Measurements from ENCODE around the gene GPBP1.
"Not testable (repeated sequence)": the region's sequence is repeated elsewhere in the genome, so short reads cannot be mapped to it uniquely, and the experiment has no call there.

GPBP1 gene

DNA sequence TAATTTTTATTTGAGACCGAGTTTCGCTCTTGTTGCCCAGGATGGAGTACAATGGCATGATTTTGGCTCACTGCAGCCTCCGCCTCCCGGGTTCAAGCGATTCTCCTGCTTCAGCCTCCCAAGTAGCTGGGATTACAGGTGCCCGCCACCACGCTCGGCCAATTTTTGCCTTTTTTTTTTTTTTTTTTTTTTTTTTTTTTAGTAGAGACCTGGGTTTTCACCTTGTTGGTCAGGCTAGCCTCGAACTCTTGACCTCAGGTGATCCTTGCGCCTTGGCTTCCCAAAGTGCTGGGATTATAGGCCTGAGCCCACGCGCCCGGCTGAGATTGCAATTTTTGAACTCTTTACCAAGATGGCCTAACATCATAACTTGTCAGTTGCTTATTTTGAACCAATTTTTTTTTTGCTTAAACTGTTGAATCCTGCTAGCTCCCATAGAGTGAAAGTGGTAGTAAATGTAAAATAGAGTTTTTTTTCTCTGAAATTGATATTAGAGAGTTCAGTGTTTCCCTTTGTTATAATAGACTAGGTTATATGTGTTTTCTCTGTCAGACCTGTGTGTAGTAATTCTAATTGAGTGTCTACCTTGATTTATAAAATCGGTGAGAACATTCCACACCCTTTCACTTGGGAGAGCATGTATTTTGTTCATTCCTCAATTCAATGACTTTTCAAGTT is 3.8 kb downstream of the GPBP1 start:
- no peak for DNase-seq

DNA sequence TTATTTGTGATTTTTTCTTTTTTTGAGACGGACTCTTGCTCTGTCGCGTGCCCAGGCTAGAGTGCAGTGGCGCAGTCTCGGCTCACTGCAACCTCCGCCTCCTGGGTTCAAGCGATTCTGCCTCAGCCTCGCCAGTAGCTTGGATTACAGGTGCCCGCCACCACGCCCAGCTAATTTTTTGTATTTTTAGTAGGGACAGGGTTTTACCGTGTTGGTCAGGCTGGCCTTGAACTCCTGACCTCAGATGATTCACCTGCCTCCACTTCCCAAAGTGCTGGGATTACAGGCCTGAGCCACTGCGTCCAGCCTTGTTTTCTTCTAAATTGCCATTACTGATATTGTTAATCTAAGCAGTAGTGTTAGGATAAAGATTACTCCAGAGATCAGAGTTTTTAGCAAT is 4.4 kb downstream of the GPBP1 start:
- DNase-seq = not testable (repeated sequence)

- no peak for DNase-seq
Measured at GRCh38 chr5:57179262-57180200, 5.7 kb downstream of the GPBP1 start.

DNA sequence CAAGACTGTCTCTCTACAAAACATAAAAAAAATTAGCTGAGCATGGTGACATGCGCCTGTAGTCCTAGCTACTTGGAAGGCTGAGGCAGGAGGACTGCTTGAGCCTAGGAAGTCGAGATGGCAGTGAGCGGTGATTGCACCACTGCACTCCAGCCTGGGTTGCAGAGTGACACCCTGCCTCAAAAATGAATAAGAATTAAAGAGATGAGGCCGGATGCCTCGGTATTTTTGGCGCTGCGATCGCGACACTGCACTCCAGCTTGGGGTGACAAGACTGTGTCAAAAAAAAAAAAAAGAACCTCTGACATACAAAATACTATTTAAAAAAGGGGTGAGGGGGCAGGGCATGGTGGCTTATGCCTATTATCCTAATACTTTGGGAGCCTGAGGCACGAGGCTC is 7.3 kb downstream of the GPBP1 start:
- DNase-seq = no peak

- no peak for DNase-seq
Measured at GRCh38 chr5:57184322-57184721, 10.5 kb downstream of the GPBP1 start.

DNA sequence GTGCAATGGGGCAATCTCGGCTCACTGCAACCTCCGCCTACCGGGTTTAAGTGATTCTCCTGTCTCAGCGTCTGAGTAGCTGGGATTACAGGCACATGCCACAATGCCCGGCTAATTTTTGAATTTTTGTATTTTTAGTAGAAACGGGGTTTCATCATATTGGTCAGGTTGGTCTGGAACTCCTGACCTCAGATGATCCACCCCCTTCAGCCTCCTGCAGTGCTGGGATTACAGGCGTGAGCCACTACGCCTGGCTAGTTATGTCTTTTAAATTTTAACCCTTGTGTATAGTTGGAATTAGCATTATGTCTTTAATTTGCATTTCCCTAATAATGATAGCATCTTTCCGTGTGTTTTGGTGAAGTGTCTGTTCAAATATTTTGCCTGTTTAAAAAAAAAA is 11.5 kb downstream of the GPBP1 start:
- DNase-seq = no peak

GRCh38 chr5:57186194-57186593 is 12.3 kb downstream of the GPBP1 start:
- no peak for DNase-seq

DNA sequence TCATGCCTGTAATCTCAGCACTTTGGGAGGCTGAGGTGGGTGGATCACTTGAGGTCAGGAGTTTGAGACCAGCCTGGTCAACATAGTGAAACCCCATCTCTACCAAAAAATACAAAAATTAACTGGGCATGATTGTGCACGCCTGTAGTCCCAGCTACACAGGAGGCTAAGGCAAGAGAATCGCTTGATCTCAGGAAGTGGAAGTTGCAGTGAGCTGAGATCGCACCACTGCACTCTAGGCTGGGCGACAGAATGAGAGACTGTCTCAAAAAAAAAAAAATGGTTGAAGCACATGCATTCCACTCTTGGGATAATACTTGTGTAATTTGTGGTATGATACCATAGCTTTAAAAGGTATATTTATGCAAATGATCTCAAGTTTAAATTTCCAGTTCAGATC is 14.1 kb downstream of the GPBP1 start:
- not testable (repeated sequence) for DNase-seq

GRCh38 chr5:57189515-57189914 is 15.7 kb downstream of the GPBP1 start:
- DNase-seq = no peak

DNA sequence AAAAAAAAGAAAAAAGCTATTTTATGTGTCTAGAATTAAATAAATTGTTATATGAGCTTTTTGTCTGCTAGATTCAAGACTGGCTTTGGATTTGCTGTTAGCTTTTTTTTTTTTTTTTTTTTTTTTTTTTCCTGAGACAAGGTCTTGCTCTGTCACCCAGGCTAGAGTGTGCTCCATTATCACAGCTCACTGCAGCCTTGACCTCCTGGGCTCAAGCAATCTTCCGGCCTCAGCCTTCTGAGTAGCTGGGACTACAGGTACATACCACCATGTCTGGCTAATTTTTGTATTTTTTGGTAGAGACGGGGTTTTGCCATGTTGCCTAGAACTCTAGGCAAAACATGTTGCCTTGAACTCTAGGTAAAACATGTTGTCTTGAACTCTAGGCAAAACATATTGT is 16.7 kb downstream of the GPBP1 start:
- no peak for DNase-seq

GRCh38 chr5:57191163-57191562 is 17.3 kb downstream of the GPBP1 start:
- DNase-seq = no peak

- no peak for DNase-seq
Measured at GRCh38 chr5:57191986-57192385, 18.1 kb downstream of the GPBP1 start.

- DNase-seq = not testable (repeated sequence)
Measured at GRCh38 chr5:57192832-57193231, 19.0 kb downstream of the GPBP1 start.

DNA sequence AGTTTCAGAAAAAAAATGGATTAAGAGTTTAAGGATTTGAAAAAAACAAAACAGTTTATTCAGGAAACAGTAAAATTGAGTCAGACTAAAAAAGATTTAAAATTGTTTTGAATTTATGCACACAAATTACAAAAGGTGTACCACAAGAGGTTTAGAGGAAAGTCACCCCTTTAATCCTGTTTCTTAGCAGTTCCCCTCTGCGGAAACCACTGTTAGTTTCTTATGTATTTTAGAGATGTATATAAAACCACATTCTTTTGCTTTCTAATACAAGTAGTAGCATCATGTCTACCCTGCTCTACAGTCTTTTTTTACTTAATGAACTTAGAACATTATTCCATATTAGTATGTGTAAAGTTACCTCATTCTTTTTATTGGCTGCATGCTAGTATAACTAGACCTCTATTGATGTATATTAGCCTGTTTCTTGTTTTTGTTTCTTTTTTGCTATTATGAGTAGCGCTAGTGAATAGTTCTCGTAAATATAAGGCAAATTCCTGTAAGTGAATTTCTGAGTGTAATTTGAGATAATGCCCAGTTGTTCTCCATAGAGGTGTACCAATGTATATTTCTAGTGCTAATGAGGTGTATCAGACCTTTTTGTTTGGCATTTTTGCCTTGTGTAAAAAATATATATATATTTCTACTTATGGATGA is 20.0 kb downstream of the GPBP1 start:
- no peak for DNase-seq

DNA sequence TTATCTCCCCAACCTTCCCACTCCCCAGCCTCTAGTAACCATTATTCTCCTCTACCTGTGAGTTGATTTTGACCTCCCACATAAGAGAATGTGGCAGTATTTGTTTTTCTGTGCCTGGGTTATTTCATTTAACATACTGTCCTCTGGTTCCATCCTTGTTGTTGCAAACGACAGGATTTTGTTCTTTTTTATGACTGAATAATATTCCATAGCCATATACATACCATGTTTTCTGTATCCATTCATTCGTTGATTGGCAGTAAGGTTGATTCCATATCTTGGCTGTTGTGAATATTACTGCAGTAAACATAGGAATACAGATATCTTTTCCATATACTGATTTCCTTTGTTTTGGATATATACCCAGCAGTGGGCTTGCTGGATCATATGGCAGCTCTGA is 20.8 kb downstream of the GPBP1 start:
- no peak for DNase-seq

GRCh38 chr5:57195060-57195459 is 21.2 kb downstream of the GPBP1 start:
- no peak for DNase-seq

- DNase-seq = no peak
Measured at GRCh38 chr5:57199866-57200265, 26.0 kb downstream of the GPBP1 start.

GRCh38 chr5:57202811-57203210 is 29.0 kb downstream of the GPBP1 start:
- DNase-seq = no peak

GRCh38 chr5:57207007-57207653 is 33.3 kb downstream of the GPBP1 start:
- DNase-seq = no peak

GRCh38 chr5:57207681-57208080 is 33.8 kb downstream of the GPBP1 start:
- DNase-seq = no peak

DNA sequence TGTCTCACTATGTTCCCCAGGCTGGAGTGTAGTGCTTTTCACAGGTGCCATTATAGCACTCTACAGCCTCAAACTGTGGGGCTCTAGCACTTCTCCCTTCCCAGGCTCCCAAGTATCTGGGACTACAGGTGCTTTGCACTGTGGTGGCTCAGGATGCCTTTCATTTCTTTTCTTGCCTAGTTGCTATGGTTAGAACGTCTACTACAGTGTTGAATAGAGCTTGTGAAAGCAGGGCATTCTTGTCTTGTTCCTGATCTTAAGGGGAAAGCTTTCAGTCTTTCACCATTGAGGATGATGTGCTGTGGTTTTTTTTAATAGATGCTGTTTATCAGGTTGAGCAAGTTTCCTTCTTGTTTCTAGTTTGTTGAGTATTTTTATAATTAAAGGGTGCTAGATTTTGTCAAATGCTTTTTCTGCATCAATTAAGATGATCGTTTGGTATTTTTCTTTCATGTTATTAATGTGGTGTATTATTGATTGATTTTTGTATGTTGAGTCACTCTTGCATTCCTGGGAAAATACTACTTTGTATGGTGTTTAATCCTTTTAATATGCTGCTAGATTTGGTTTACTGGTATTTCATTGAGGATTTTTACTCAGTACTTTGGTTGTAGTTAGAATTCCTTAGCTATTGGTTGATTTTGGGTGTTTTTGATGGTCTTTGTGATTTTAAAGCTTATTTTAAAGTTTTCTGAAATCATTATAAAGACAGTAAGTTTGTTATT is 35.6 kb downstream of the GPBP1 start:
- DNase-seq = no peak

DNA sequence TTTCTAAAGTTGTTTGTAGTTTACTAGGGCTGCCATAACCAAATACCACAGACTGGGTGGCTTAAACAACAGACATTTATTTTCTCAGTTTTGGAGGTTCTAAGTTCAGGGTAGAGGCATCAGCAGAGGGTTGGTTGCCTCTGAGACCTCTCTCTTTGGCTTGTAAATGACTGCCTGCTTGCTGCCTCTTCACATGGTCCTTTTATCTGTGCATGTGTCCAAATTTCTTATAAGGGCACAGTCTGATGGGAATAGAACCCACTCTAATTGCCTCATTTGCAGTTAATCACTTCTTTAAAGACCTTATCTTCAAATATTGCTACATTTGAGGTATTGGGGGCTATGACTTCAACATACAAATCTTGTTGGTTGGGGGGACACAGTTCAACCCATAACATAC is 36.8 kb downstream of the GPBP1 start:
- no peak for DNase-seq

DNA sequence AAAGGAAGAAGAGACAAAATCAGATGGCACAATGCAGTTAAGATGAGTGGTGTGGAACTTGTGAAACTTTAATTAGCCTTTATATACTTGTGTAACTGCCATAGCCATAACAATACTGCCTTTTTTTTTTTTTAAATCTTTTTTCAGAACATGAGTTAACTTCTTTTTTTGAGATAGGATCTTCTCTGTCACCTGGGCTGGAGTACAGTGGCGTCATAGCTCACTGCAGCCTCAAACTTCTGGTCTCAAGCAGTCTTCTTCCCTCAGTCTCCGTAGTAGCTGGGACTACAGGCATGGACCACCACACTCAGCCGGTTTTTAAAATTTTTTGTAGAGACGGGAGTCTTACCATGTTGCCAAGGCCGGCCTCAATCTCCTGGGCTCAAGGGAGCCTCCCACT is 37.2 kb downstream of the GPBP1 start:
- DNase-seq = no peak
